H9 (cell line): ENCODE results near the gene ACSF3. TPM values are rescaled to one million over a fixed set of nuclear protein-coding genes. Genes with fewer than 3 reads are reported as not detected.

Source experiments
- DNase-seq: peaks from one replicate; pipeline ENCODE4 v3.0.0-alpha.2; 2017
- H2AFZ ChIP-seq: one replicate; pipeline ENCODE4 v1.6.1; 2013; ENCODE audit warnings: mild to moderate bottlenecking, low read length, control low read depth, moderate library complexity
- H2AK5ac ChIP-seq: 2 replicates; pipeline ENCODE4 v1.6.1; 2013; ENCODE audit warnings: low read length, control low read depth, mixed read lengths; ENCODE audit not compliant: insufficient read length
- H2BK120ac ChIP-seq: one replicate; pipeline ENCODE4 v1.6.1; 2013; ENCODE audit warnings: low read depth, mild to moderate bottlenecking, low read length, control low read depth, inconsistent platforms; ENCODE audit not compliant: poor library complexity, severe bottlenecking
- H2BK12ac ChIP-seq: 2 replicates; pipeline ENCODE4 v1.6.1; 2013; ENCODE audit warnings: low read length, control low read depth, mixed read lengths, low read depth; ENCODE audit not compliant: insufficient read length
- H2BK15ac ChIP-seq: 2 replicates; pipeline ENCODE4 v1.6.1; 2013; ENCODE audit warnings: low read depth, low read length, control low read depth
- H2BK20ac ChIP-seq: one replicate; pipeline ENCODE4 v1.6.1; 2013; ENCODE audit warnings: low read depth, mild to moderate bottlenecking, low read length, control low read depth, inconsistent platforms; ENCODE audit not compliant: poor library complexity, severe bottlenecking
- H2BK5ac ChIP-seq: 2 replicates; pipeline ENCODE4 v1.6.1; 2013; ENCODE audit warnings: low read length, control low read depth, mixed read lengths; ENCODE audit not compliant: insufficient read length
- H3K14ac ChIP-seq: 2 replicates; pipeline ENCODE4 v1.6.1; 2013; ENCODE audit warnings: low read length, control low read depth; ENCODE audit not compliant: insufficient read depth
- H3K18ac ChIP-seq: 2 replicates; pipeline ENCODE4 v1.6.1; 2013; ENCODE audit warnings: low read depth, mild to moderate bottlenecking, mixed read lengths, low read length, control low read depth; ENCODE audit not compliant: insufficient read length
- H3K23ac ChIP-seq: 2 replicates; pipeline ENCODE4 v1.6.1; 2013; ENCODE audit warnings: low read length, control low read depth, mixed read lengths, low read depth; ENCODE audit not compliant: insufficient read length
- H3K23me2 ChIP-seq: 2 replicates; pipeline ENCODE4 v1.6.1; 2013; ENCODE audit warnings: low read depth, mild to moderate bottlenecking, mixed read lengths, low read length, control low read depth; ENCODE audit not compliant: insufficient read length, poor library complexity, severe bottlenecking
- H3K27ac ChIP-seq: 2 replicates; pipeline ENCODE4 v1.5.1; 2013; ENCODE audit warnings: low read length, control low read depth, mixed read lengths, low read depth; ENCODE audit not compliant: insufficient read length
- H3K27me3 ChIP-seq: 2 replicates; pipeline ENCODE4 v1.6.1; 2013; ENCODE audit warnings: low read length, control low read depth, inconsistent platforms; ENCODE audit not compliant: insufficient read depth
- H3K4ac ChIP-seq: 2 replicates; pipeline ENCODE4 v1.6.1; 2013; ENCODE audit warnings: low read depth, mild to moderate bottlenecking, control low read depth, inconsistent platforms, low read length, moderate library complexity
- H3K4me1 ChIP-seq: 2 replicates; pipeline ENCODE4 v1.6.1; 2013; ENCODE audit warnings: low read length, control low read depth, inconsistent platforms; ENCODE audit not compliant: insufficient read depth
- H3K4me2 ChIP-seq: 2 replicates; pipeline ENCODE4 v1.6.1; 2013; ENCODE audit warnings: low read length, control low read depth, mixed read lengths; ENCODE audit not compliant: insufficient read length, insufficient read depth
- H3K56ac ChIP-seq: 2 replicates; pipeline ENCODE4 v1.6.1; 2013; ENCODE audit warnings: low read depth, mild to moderate bottlenecking, mixed read lengths, low read length, control low read depth; ENCODE audit not compliant: insufficient read length
- H3K79me1 ChIP-seq: 2 replicates; pipeline ENCODE4 v1.6.1; 2013; ENCODE audit warnings: low read depth, mild to moderate bottlenecking, moderate library complexity, low read length, control low read depth, inconsistent platforms; ENCODE audit not compliant: insufficient read depth, poor library complexity, severe bottlenecking
- H3K79me2 ChIP-seq: 2 replicates; pipeline ENCODE4 v1.6.1; 2013; ENCODE audit warnings: low read length, control low read depth, inconsistent platforms; ENCODE audit not compliant: insufficient read depth
- H3K9ac ChIP-seq: 2 replicates; pipeline ENCODE4 v1.6.1; 2013; ENCODE audit warnings: low read length, control low read depth, mixed read lengths; ENCODE audit not compliant: insufficient read length; ENCODE audit errors: extremely low read depth
- H3K9me3 ChIP-seq: one replicate; pipeline ENCODE4 v1.6.1; 2013; ENCODE audit warnings: low read depth, low read length, inconsistent platforms; ENCODE audit not compliant: control insufficient read depth
- H3T11ph ChIP-seq: one replicate; pipeline ENCODE4 v1.6.1; 2013; ENCODE audit warnings: mild to moderate bottlenecking, low read length, control low read depth, inconsistent platforms
- H4K20me1 ChIP-seq: one replicate; pipeline ENCODE4 v1.6.1; 2013; ENCODE audit not compliant: control insufficient read depth, insufficient read length, insufficient read depth
- H4K5ac ChIP-seq: 2 replicates; pipeline ENCODE4 v1.6.1; 2013; ENCODE audit warnings: low read depth, mild to moderate bottlenecking, mixed read lengths, low read length, control low read depth; ENCODE audit not compliant: insufficient read length
- H4K8ac ChIP-seq: replicated peaks from 2 replicates; pipeline ENCODE4 v1.6.1; 2013; ENCODE audit warnings: low read length, control low read depth, mixed read lengths, low read depth; ENCODE audit not compliant: insufficient read length
- H4K91ac ChIP-seq: 2 replicates; pipeline ENCODE4 v1.6.1; 2013; ENCODE audit warnings: low read depth, mild to moderate bottlenecking, moderate library complexity, mixed read lengths, low read length, control low read depth; ENCODE audit not compliant: insufficient read length
- H3K27ac Mint-ChIP-seq, 3 experiments: 2 replicates in 2 of 3; 3 replicates in 1 of 3; pipeline ENCODE4 v1.8.0; 2020 to 2021; ENCODE audit warnings: mixed read lengths in 3 of 3, mild to moderate bottlenecking in 1 of 3, moderate library complexity in 1 of 3
- H3K27me3 Mint-ChIP-seq: 2 replicates; pipeline ENCODE4 v1.8.0; 2021; ENCODE audit warnings: low read depth, mild to moderate bottlenecking, moderate library complexity, mixed read lengths
- H3K36me3 Mint-ChIP-seq, 3 experiments: 2 replicates in 2 of 3; 3 replicates in 1 of 3; pipeline ENCODE4 v1.8.0; 2020 to 2021; ENCODE audit warnings: low read depth in 3 of 3, mixed read lengths in 3 of 3; ENCODE audit not compliant: insufficient read depth in 1 of 3
- H3K4me1 Mint-ChIP-seq, 2 experiments: 2 replicates each; pipeline ENCODE4 v1.8.0; 2020; ENCODE audit warnings: mixed read lengths in 2 of 2
- H3K4me3 Mint-ChIP-seq, 2 experiments: 2 replicates in 1 of 2; 3 replicates in 1 of 2; pipeline ENCODE4 v1.8.0; 2020 to 2021; ENCODE audit warnings: mild to moderate bottlenecking in 2 of 2, mixed read lengths in 2 of 2, moderate library complexity in 1 of 2
- H3K9me3 Mint-ChIP-seq, 2 experiments: 2 replicates in 1 of 2; 3 replicates in 1 of 2; pipeline ENCODE4 v1.8.0; 2020; ENCODE audit warnings: mild to moderate bottlenecking in 2 of 2, mixed read lengths in 2 of 2, moderate library complexity in 1 of 2
- WGBS: extraction: QIAGEN DNeasy Blood & Tissue Kit; methylation state at CpG from one replicate; pipeline ENCODE4 v1.1.7; 2013; ENCODE audit warnings: missing lambda C conversion rate, low lambda C conversion rate, mixed read lengths; ENCODE audit not compliant: insufficient read length; ENCODE audit errors: extremely low coverage; 5-methylcytosine and 5-hydroxymethylcytosine counted together
- total RNA-seq: library from RNA; stranded (reverse); gene quantifications from 2 replicates; pipeline ENCODE4 v1.2.1, GENCODE V29; 2021
- TF ChIP-seq, protein P1 (sequence below): fragments of 200-600 bp; sonication (generic); conservative IDR thresholded peaks from 3 replicates; pipeline ENCODE4 v1.8.0; 2021; ENCODE audit warnings: antibody characterized with exemption, mild to moderate bottlenecking

ACSF3 gene
- total RNA-seq, 1 experiment from 2014 or later, result 31.3 TPM

DNA sequence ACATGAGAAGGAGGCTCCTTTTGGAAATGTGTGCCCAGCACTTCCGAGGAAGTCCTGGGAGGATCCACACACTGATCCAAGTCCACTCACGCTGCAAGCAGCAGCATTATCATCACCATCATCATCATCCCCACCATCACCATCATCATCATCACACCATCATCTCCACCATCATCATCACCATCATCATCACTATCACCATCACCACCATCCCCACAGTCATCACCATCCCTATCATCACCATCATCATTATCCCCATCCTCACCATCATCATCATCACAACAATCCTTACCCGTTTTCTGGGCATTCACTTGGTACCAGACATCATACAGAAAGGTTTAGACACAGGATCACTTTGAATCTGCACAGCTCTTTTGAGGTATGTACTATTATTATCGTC lies 47.8 kb upstream of the ACSF3 start:
- H3K4me3 Mint-ChIP-seq, result no peak overlapping the region
- H2AFZ ChIP-seq, result no peak overlapping the region
- WGBS, result 100% methylated on average over 1 of the region's 4 CpGs

More for the DNA sequence above, 47.8 kb upstream of the ACSF3 start:
- Mint-ChIP-seq H3K9me3 (peaks cover 3 to 4% of the 10 kb centered on the region in 2 experiments; a peak in 3 of 5 replicates), H3K27ac (no peak overlapping the region), H3K4me1 (peaks cover 2 to 11% of the 10 kb centered on the region in 2 experiments; a peak in 2 of 4 replicates), H3K36me3 (no peaks in the 10 kb centered on the region), H3K27me3 (no peaks in the 10 kb centered on the region; the same call in 1 of the 2 replicates)
- H2BK15ac ChIP-seq, result no peak overlapping the region
- no peaks in the 10 kb centered on the region for H3K79me2 ChIP-seq
- H3K23me2 ChIP-seq, result no peaks in the 10 kb centered on the region
- H3K23ac ChIP-seq, result no peak overlapping the region
- no peaks in the 10 kb centered on the region for H3K4me1 ChIP-seq
- no peak overlapping the region for H3T11ph ChIP-seq
- no peak overlapping the region for H3K27ac ChIP-seq
- H3K4me2 ChIP-seq, result no peak overlapping the region
- H2BK20ac ChIP-seq, result no peak overlapping the region
- H3K56ac ChIP-seq, result no peak overlapping the region
- no peak for DNase-seq
- H3K9me3 ChIP-seq, result no peaks in the 10 kb centered on the region
- no peak overlapping the region for H4K91ac ChIP-seq
- H3K79me1 ChIP-seq, result no peaks in the 10 kb centered on the region
- no peak overlapping the region for H2BK120ac ChIP-seq
- TF ChIP-seq, protein P1, sequence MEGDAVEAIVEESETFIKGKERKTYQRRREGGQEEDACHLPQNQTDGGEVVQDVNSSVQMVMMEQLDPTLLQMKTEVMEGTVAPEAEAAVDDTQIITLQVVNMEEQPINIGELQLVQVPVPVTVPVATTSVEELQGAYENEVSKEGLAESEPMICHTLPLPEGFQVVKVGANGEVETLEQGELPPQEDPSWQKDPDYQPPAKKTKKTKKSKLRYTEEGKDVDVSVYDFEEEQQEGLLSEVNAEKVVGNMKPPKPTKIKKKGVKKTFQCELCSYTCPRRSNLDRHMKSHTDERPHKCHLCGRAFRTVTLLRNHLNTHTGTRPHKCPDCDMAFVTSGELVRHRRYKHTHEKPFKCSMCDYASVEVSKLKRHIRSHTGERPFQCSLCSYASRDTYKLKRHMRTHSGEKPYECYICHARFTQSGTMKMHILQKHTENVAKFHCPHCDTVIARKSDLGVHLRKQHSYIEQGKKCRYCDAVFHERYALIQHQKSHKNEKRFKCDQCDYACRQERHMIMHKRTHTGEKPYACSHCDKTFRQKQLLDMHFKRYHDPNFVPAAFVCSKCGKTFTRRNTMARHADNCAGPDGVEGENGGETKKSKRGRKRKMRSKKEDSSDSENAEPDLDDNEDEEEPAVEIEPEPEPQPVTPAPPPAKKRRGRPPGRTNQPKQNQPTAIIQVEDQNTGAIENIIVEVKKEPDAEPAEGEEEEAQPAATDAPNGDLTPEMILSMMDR, result no peak
- H3K18ac ChIP-seq, result no peak overlapping the region
- H3K9ac ChIP-seq, result no peak overlapping the region
- H2BK12ac ChIP-seq, result no peak overlapping the region
- no peak overlapping the region for H2AK5ac ChIP-seq
- no peak overlapping the region for H3K4ac ChIP-seq
- no peaks in the 10 kb centered on the region for H4K20me1 ChIP-seq
- no peak overlapping the region for H4K8ac ChIP-seq
- no peak overlapping the region for H3K14ac ChIP-seq
- H4K5ac ChIP-seq, result no peak overlapping the region
- no peak overlapping the region for H2BK5ac ChIP-seq
- no peaks in the 10 kb centered on the region for H3K27me3 ChIP-seq
